ENCODE data around the gene WDR64.

WDR64 gene

GRCh38 chr1:241713316-241713715, 61.2 kb downstream of the WDR64 start:
- H3K4me3 ChIP-seq (ENCODE audit: low read depth, low read length) = no peak overlapping the region
- DNase-seq (ENCODE audit: low read depth) = no peak
- in situ Hi-C loops (cut with HindIII; ENCODE audit: low sequenced_read_pairs) = no loop called here
- TF ChIP-seq, protein P1, sequence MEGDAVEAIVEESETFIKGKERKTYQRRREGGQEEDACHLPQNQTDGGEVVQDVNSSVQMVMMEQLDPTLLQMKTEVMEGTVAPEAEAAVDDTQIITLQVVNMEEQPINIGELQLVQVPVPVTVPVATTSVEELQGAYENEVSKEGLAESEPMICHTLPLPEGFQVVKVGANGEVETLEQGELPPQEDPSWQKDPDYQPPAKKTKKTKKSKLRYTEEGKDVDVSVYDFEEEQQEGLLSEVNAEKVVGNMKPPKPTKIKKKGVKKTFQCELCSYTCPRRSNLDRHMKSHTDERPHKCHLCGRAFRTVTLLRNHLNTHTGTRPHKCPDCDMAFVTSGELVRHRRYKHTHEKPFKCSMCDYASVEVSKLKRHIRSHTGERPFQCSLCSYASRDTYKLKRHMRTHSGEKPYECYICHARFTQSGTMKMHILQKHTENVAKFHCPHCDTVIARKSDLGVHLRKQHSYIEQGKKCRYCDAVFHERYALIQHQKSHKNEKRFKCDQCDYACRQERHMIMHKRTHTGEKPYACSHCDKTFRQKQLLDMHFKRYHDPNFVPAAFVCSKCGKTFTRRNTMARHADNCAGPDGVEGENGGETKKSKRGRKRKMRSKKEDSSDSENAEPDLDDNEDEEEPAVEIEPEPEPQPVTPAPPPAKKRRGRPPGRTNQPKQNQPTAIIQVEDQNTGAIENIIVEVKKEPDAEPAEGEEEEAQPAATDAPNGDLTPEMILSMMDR (IDR thresholded peaks at IDR 0.05; ENCODE audit: low read depth, low read length, missing control alignments) = no peak

GRCh38 chr1:241714321-241715218, 62.5 kb downstream of the WDR64 start:
- in situ Hi-C loops (cut with HindIII; ENCODE audit: low sequenced_read_pairs) = no loop called here
- TF ChIP-seq, protein P1 (IDR thresholded peaks at IDR 0.05; ENCODE audit: low read depth, low read length, missing control alignments) = no peak
- DNase-seq (ENCODE audit: low read depth) = no peak

DNA sequence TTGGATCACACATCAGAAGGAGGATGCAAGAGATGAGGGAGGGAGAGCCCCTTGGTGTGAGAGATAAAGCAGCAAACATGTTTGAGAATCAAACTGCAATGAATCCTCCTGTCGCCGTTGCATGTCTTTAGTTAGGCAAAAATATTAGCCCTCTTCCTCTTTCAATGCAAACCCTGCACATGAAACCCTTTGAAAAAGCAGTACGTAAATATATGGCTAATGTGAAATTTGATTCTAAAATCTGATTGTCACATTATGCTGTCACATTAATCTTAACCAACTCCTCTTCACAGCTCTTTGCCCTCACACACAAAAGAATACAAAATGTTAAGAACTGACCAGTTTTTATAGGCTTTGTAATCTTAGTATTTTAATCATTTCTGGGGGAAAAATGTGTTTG, 63.4 kb downstream of the WDR64 start:
- in situ Hi-C loops (cut with HindIII; ENCODE audit: low sequenced_read_pairs) = no loop called here
- DNase-seq (ENCODE audit: low read depth) = no peak
- TF ChIP-seq, protein P1 (IDR thresholded peaks at IDR 0.05; ENCODE audit: low read depth, low read length, missing control alignments) = no peak
- no peak overlapping the region for H3K4me3 ChIP-seq (ENCODE audit: low read depth, low read length)

More at GRCh38 chr1:241714321-241715218, 62.5 kb downstream of the WDR64 start:
- H3K4me3 ChIP-seq (ENCODE audit: low read depth, low read length) = no peak overlapping the region

DNA sequence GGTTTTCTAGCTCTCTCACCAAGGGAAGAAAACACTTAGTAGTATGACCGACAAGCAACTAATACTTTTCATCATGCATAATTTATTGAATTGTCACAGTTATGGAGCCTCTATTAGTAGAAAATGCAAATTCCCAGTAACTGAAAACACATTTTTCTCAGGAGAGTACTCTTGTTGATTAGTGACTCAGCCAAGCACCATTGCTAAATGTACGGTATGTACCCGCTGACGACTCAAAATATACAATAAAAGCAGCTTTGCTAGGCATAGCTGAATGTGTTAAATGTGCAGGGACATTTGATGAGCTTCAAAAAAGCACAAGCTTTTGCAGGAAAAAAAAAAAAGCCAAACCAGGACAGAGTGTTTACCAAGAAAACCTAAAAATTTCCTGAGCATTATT, 63.9 kb downstream of the WDR64 start:
- in situ Hi-C loops (cut with HindIII; ENCODE audit: low sequenced_read_pairs) = no loop called here
- no peak overlapping the region for H3K4me3 ChIP-seq (ENCODE audit: low read depth, low read length)
- no peak for DNase-seq (ENCODE audit: low read depth)
- TF ChIP-seq, protein P1 (IDR thresholded peaks at IDR 0.05; ENCODE audit: low read depth, low read length, missing control alignments) = no peak

- no peak overlapping the region for H3K4me3 ChIP-seq (ENCODE audit: low read depth, low read length)
- DNase-seq (ENCODE audit: low read depth) = no peak
- in situ Hi-C loops (cut with HindIII; ENCODE audit: low sequenced_read_pairs) = no loop called here
- TF ChIP-seq, protein P1 (IDR thresholded peaks at IDR 0.05; ENCODE audit: low read depth, low read length, missing control alignments) = no peak
These were observed 65.0 kb downstream of the WDR64 start for GRCh38 chr1:241716915-241717656.

DNA sequence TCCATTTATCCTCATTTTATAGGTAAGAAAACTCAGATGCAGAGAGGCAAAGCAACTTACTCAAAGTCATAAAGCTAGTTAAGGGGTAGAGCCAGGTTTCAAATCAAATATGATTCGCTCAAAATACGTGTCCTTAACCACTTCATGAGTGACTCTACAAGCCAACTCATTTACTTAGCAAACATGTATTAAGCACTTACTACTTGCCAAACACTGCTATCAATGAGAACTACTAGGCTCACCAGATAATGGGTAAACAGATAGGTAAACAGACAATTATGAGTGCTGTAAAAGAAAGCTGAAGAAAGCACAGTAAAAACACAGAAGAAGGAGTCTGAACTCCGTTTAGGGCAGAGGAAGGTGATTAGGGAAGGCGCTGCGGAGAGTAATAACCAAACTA, 65.9 kb downstream of the WDR64 start:
- TF ChIP-seq, protein P1 (IDR thresholded peaks at IDR 0.05; ENCODE audit: low read depth, low read length, missing control alignments) = no peak
- in situ Hi-C loops (cut with HindIII; ENCODE audit: low sequenced_read_pairs) = no loop called here
- H3K4me3 ChIP-seq (ENCODE audit: low read depth, low read length) = no peak overlapping the region
- no peak for DNase-seq (ENCODE audit: low read depth)
